K562 (cell line): Measurements from ENCODE around the gene ANK3. TPM values are rescaled to one million over a fixed set of nuclear protein-coding genes. Genes with fewer than 3 reads are reported as not detected.
A peak's percentile ranks its signal among the peaks of the same experiment; 100 is the strongest.

Source experiments
- ATAC-seq: fragments of 200-7000 bp; cut with Tn5 transposase; 3 replicates; pipeline ENCODE4 v1.9.1; 2020; ENCODE audit warnings: moderate library complexity
- BruUV-seq: library from RNA; stranded (reverse); fragments of 400-500 nt; replicated peaks from 2 replicates; lab custom pipeline; 2021; lab: Mats Ljungman, UMichigan
- CTCF ChIA-PET: fragments of 300-600 bp; formaldehyde crosslinking; extraction: SDS; loops from one replicate; lab custom pipeline; 2021; ENCODE audit warnings: low intra/inter-chr PET ratio; lab: Yijun Ruan, JAX
- POLR2A ChIA-PET: fragments of 300-600, 350-650 bp; sonication (Branson Sonifier 250); formaldehyde crosslinking; extraction: SDS; loops from one replicate; lab custom pipeline; 2021; ENCODE audit warnings: antibody characterized with exemption, inconsistent platforms; lab: Yijun Ruan, JAX
- DNase-seq, 4 experiments: peaks; one replicate each; pipeline versions ENCODE4 v3.0.0 to v3.0.0-alpha.2; 2011 to 2018; ENCODE audit warnings: low spot score in 3 of 4, mixed read lengths in 3 of 4; ENCODE audit errors: extremely low read depth in 1 of 4
- FAIRE-seq: peaks from 2 replicates; lab custom pipeline; 2011; peaks lifted over from hg19 to GRCh38; lab: Jason Lieb, UNC
- H2AFZ ChIP-seq: 2 replicates; pipeline ENCODE4 v1.6.0; 2011; ENCODE audit warnings: low read depth, low read length, control low read depth, inconsistent platforms
- H3K27ac ChIP-seq: fragments of 200-600 bp; 3 replicates; pipeline ENCODE4 v1.8.0; 2011; ENCODE audit warnings: low read depth, mild to moderate bottlenecking, control low read depth, inconsistent platforms, low read length, moderate library complexity, mixed read lengths; ENCODE audit errors: extremely low read depth
- H3K27me3 ChIP-seq, 2 experiments: fragments of 300-600 bp in 1 of 2; 2 replicates in 1 of 2; 3 replicates in 1 of 2; pipeline versions ENCODE4 v1.6.0 to v1.8.0; 2011; ENCODE audit warnings: inconsistent platforms in 2 of 2, low read length in 2 of 2, mild to moderate bottlenecking in 1 of 2, mixed read lengths in 1 of 2, moderate library complexity in 1 of 2; ENCODE audit not compliant: control insufficient read depth in 2 of 2, insufficient read depth in 2 of 2
- H3K36me3 ChIP-seq: fragments of 300-600 bp; 3 replicates; pipeline ENCODE4 v1.8.0; 2011; ENCODE audit warnings: mild to moderate bottlenecking, low read length, inconsistent platforms; ENCODE audit not compliant: control insufficient read depth, insufficient read depth
- H3K4me1 ChIP-seq, 2 experiments: fragments of 200-600 bp in 1 of 2; replicated peaks in 1 of 2; 2 replicates in 1 of 2; 3 replicates in 1 of 2; pipeline versions ENCODE4 v1.5.1 to v1.8.0; 2011; ENCODE audit warnings: inconsistent platforms in 2 of 2, low read length in 2 of 2, mild to moderate bottlenecking in 1 of 2, mixed read lengths in 1 of 2, moderate library complexity in 1 of 2; ENCODE audit not compliant: control insufficient read depth in 2 of 2, insufficient read depth in 2 of 2
- H3K4me2 ChIP-seq: 2 replicates; pipeline ENCODE4 v1.6.1; 2011; ENCODE audit warnings: low read length, control low read depth, inconsistent platforms, mixed read lengths; ENCODE audit not compliant: insufficient read depth
- H3K4me3 ChIP-seq: fragments of 200-600 bp; sonication (generic), shearing (Covaris generic); 2 replicates; pipeline ENCODE4 v1.5.1; 2016; ENCODE audit warnings: control low read depth, inconsistent platforms
- H3K79me2 ChIP-seq: fragments of 200-600 bp; 3 replicates; pipeline ENCODE4 v1.8.0; 2011; ENCODE audit warnings: low read length, inconsistent platforms; ENCODE audit not compliant: control insufficient read depth, insufficient read depth
- H3K9ac ChIP-seq, 2 experiments: 2 replicates each; pipeline versions ENCODE4 v1.6.0 to v1.6.1; 2011; ENCODE audit warnings: low read depth in 2 of 2, low read length in 2 of 2, control low read depth in 1 of 2, inconsistent platforms in 1 of 2, mild to moderate bottlenecking in 1 of 2, mixed read lengths in 1 of 2; ENCODE audit not compliant: insufficient read depth in 1 of 2
- H3K9me1 ChIP-seq: one replicate; pipeline ENCODE4 v1.6.0; 2011; ENCODE audit warnings: inconsistent platforms, mild to moderate bottlenecking, low read length, moderate library complexity; ENCODE audit not compliant: control insufficient read depth, insufficient read depth
- H3K9me3 ChIP-seq: replicated peaks from 2 replicates; pipeline ENCODE4 v1.5.1; 2011; ENCODE audit warnings: low read depth, low read length, inconsistent platforms; ENCODE audit not compliant: control insufficient read depth, insufficient read depth
- H4K20me1 ChIP-seq: replicated peaks from 2 replicates; pipeline ENCODE4 v1.6.1; 2011; ENCODE audit warnings: low read length, inconsistent platforms, mixed read lengths; ENCODE audit not compliant: control insufficient read depth, insufficient read depth
- ARID1B ChIP-seq: fragments of 450-650 bp; IDR thresholded peaks from 2 replicates; pipeline ENCODE4 v1.6.1; 2016; ENCODE audit warnings: antibody characterized with exemption, mild to moderate bottlenecking, inconsistent platforms
- DDX20 ChIP-seq: fragments of 450-650 bp; IDR thresholded peaks from 2 replicates; pipeline ENCODE4 v1.6.1; 2016; ENCODE audit warnings: missing genetic modification characterization, low read depth, mild to moderate bottlenecking, missing compliant biosample characterization, moderate library complexity
- FOXA3 ChIP-seq, 2 experiments: fragments of 450-650 bp in 1 of 2; sonication (generic) in 1 of 2; formaldehyde crosslinking; IDR thresholded peaks in 1 of 2; conservative IDR thresholded peaks in 1 of 2; 2 replicates each; pipeline versions ENCODE4 v1.4.0 to v1.8.0; 2020 to 2022; ENCODE audit warnings: mild to moderate bottlenecking in 2 of 2, missing genetic modification reagents in 1 of 2
- JUN ChIP-seq, 2 experiments: sonication (generic) in 1 of 2; formaldehyde crosslinking in 1 of 2; IDR thresholded peaks; 2 replicates each; pipeline versions ENCODE4 v1.6.1 to v1.8.0; 2012 to 2022; ENCODE audit warnings: borderline replicate concordance in 2 of 2, mild to moderate bottlenecking in 2 of 2, improper control_type of control experiment in 1 of 2, low read depth in 1 of 2, low read length in 1 of 2, missing genetic modification reagents in 1 of 2
- KDM2B ChIP-seq: fragments of 250-450 bp; sonication (Bioruptor Pico); IDR thresholded peaks from 2 replicates; pipeline ENCODE4 v1.8.0; 2021; ENCODE audit warnings: mild to moderate bottlenecking, moderate library complexity
- KLF16 ChIP-seq: IDR thresholded peaks from 2 replicates; pipeline ENCODE4 v1.6.1; 2016; ENCODE audit warnings: antibody characterized with exemption
- LCOR ChIP-seq: sonication (generic); formaldehyde crosslinking; IDR thresholded peaks from 2 replicates; pipeline ENCODE4 v1.8.0; 2022; ENCODE audit warnings: mild to moderate bottlenecking, missing genetic modification reagents
- MTA1 ChIP-seq: fragments of 450-650 bp; IDR thresholded peaks from 2 replicates; pipeline ENCODE4 v1.6.1; 2017; ENCODE audit warnings: borderline replicate concordance
- MYBL2 ChIP-seq, 2 experiments: fragments of 450-650 bp in 1 of 2; sonication (generic) in 1 of 2; formaldehyde crosslinking in 1 of 2; IDR thresholded peaks; 2 replicates each; pipeline versions ENCODE4 v1.6.1 to v1.8.1; 2017 to 2022; ENCODE audit warnings: borderline replicate concordance in 1 of 2, inconsistent platforms in 1 of 2, low read depth in 1 of 2, mild to moderate bottlenecking in 1 of 2, missing genetic modification reagents in 1 of 2, moderate library complexity in 1 of 2
- NBN ChIP-seq: fragments of 450-650 bp; IDR thresholded peaks from 2 replicates; pipeline ENCODE4 v1.6.1; 2016; ENCODE audit warnings: low read depth, mild to moderate bottlenecking
- NCOA4 ChIP-seq: fragments of 450-650 bp; IDR thresholded peaks from 2 replicates; pipeline ENCODE4 v1.6.1; 2018; ENCODE audit warnings: mild to moderate bottlenecking; ENCODE audit not compliant: partially characterized antibody
- NFE2 ChIP-seq: IDR thresholded peaks from 2 replicates; pipeline ENCODE4 v1.6.1; 2014; ENCODE audit warnings: antibody characterized with exemption, low read depth
- POU5F1 ChIP-seq: fragments of 150-350 bp; IDR thresholded peaks from 2 replicates; pipeline ENCODE4 v1.6.1; 2014; ENCODE audit warnings: borderline replicate concordance, low read length, low read depth, mild to moderate bottlenecking; ENCODE audit not compliant: partially characterized antibody
- RBM25 ChIP-seq: fragments of 200-400 bp; formaldehyde crosslinking; IDR thresholded peaks from 2 replicates; pipeline ENCODE4 v1.6.1; 2018; ENCODE audit warnings: low read length, low read depth, moderate library complexity; ENCODE audit not compliant: severe bottlenecking
- RUNX1 ChIP-seq: sonication (generic); IDR thresholded peaks from 2 replicates; pipeline ENCODE4 v1.6.1; 2016; ENCODE audit warnings: antibody characterized with exemption, low read depth
- XRCC5 ChIP-seq: fragments of 200-400 bp; formaldehyde crosslinking; IDR thresholded peaks from 2 replicates; pipeline ENCODE4 v1.6.1; 2017; ENCODE audit warnings: low read depth, mild to moderate bottlenecking, low read length
- ZNF12 ChIP-seq: sonication (generic); formaldehyde crosslinking; IDR thresholded peaks from 2 replicates; pipeline ENCODE4 v1.4.0; 2020; ENCODE audit warnings: mild to moderate bottlenecking, missing genetic modification reagents
- ZNF589 ChIP-seq: fragments of 200-800 bp; sonication (Bioruptor generic); IDR thresholded peaks from 2 replicates; pipeline ENCODE4 v1.6.1; 2016; ENCODE audit warnings: low read depth, missing genetic modification characterization, missing compliant biosample characterization
- WGBS: fragments of 100-300 bp; shearing (Covaris generic); methylation state at CpG from one replicate; pipeline ENCODE4 v1.1.6; 2016; ENCODE audit warnings: low coverage, mixed read lengths; ENCODE audit not compliant: insufficient coverage; ENCODE audit errors: missing lambda C conversion rate; 5-methylcytosine and 5-hydroxymethylcytosine counted together
- in situ Hi-C: fragments of 300-500 bp; cut with MboI; formaldehyde crosslinking; loops from 4 replicates; pipeline ENCODE4 v1.15.0; 2018; ENCODE audit warnings: inconsistent platforms, mixed read lengths
- intact Hi-C: fragments of 100-400 bp; cut with micrococcal nuclease; formaldehyde crosslinking; loops from 2 replicates; pipeline ENCODE4 v1.14.2; 2022
- polyA plus RNA-seq, 8 experiments: library from polyadenylated mRNA; depleted of rRNA in 4 of 8; stranded (reverse) in 5 of 8; unstranded in 3 of 8; fragments of >200 nt; fragmentation: Nextera tagmentation in 2 of 8; fragmentation: Illumina TruSeq in 1 of 8; extraction: Ambion mirVana in 2 of 8; extraction: Trizol in 1 of 8; gene quantifications; 2 replicates each; pipeline versions ENCODE4 v1.2.1 to v1.2.3, GENCODE V29; 2011 to 2014; ENCODE audit warnings: inconsistent platforms in 1 of 8, missing spikeins in 1 of 8
- total RNA-seq, 7 experiments: library from RNA; depleted of rRNA in 6 of 7; stranded (reverse); fragments of >200 nt in 6 of 7; fragmentation: Illumina TruSeq in 2 of 7; extraction: Trizol in 2 of 7; gene quantifications; 2 replicates each; pipeline versions ENCODE4 v1.2.1 to v1.2.3, GENCODE V29; 2011 to 2021; ENCODE audit warnings: low replicate concordance in 1 of 7
- TF ChIP-seq, protein P1 (sequence below): fragments of 250-450 bp; sonication (Bioruptor Pico); IDR thresholded peaks from 2 replicates; pipeline ENCODE4 v1.5.0; 2020; ENCODE audit warnings: mild to moderate bottlenecking, borderline replicate concordance

The ANK3 gene
- total and polyA plus RNA-seq, 9 of the 15 experiments (the other 6 are each of a cell fraction or from before 2014, with no cell fraction given): 10.0 to 32.3 (median 17.9) TPM

DNA sequence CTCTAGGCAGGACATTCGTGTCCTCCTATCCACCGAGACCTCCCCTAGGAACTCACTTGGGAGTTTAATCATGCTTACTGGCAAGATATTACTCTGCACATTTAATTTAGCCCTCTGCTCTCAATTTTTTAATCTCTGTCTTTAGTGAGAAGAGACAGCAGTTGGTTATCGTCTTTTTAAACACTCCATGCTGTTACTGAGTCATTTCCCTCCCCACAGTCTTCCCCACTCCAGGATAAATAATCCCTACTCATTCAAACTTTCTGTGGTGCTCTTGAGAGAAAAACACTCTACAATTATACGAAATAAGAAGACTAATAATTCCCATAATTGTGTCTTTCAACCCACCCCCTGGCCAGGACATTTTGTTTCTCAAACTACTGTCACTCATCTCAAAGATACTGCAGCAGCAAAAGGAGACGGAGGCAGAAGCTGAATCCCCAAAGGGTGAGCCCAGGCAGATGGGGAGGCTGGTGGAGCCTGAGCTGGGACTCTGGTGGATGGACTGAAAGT lies 84.2 kb downstream of the ANK3 start (continued):
- TF ChIP-seq, protein P1, sequence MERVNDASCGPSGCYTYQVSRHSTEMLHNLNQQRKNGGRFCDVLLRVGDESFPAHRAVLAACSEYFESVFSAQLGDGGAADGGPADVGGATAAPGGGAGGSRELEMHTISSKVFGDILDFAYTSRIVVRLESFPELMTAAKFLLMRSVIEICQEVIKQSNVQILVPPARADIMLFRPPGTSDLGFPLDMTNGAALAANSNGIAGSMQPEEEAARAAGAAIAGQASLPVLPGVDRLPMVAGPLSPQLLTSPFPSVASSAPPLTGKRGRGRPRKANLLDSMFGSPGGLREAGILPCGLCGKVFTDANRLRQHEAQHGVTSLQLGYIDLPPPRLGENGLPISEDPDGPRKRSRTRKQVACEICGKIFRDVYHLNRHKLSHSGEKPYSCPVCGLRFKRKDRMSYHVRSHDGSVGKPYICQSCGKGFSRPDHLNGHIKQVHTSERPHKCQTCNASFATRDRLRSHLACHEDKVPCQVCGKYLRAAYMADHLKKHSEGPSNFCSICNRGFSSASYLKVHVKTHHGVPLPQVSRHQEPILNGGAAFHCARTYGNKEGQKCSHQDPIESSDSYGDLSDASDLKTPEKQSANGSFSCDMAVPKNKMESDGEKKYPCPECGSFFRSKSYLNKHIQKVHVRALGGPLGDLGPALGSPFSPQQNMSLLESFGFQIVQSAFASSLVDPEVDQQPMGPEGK (CRISPR knock-in tag): 0 out of 2 replicates have a peak, but pooled peaks have one; percentile 57
- no peak for TF ChIP-seq XRCC5
- peak; percentile 72 for TF ChIP-seq ZNF589 (CRISPR knock-in tag)
- no peak for TF ChIP-seq KDM2B
- TF ChIP-seq NFE2: peak; percentile 70
- TF ChIP-seq FOXA3 (CRISPR knock-in tag; conservative IDR thresholded peaks at IDR 0.05 in 1 of 2, IDR thresholded peaks at IDR 0.05 in 1 of 2): no peak
- no peak for TF ChIP-seq RUNX1
- TF ChIP-seq KLF16: no peak

DNA sequence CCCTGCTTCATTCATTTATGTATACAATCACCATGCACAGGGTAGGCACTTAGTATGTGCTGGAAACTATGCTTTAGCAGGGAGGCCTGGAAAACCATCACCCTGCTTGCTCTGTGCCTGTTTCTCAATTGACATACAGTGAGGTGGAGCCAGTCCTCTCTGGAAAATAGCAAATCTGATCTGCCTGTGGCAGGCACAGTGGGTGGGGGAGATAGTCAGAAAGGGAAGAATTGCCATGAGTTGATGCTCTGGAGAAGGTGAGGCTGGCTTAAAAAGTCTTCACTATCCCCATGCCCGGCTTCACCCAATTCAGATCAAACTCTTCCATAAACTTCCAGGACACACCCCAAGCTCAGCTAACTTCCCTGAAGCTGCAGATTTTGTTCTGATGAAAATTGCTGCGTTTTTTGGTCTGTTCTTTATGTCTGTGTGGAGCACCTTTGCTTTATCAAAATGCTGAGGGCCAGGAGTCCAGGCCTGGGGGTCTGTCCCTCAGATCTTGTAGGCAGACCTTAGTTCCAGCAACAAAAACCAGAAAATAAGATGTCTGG lies 84.8 kb downstream of the ANK3 start:
- Histone ChIP-seq H2AFZ (peak overlapping the region; percentile 90), H3K9ac (peak overlapping the region; percentile 47 to 60; a peak in 3 of 4 replicates), H4K20me1 (no peaks in the 10 kb centered on the region), H3K27ac (peak overlapping the region; percentile 84), H3K27me3 (no peaks in the 10 kb centered on the region), H3K4me1 (peaks cover 10 to 20% of the 10 kb centered on the region in 2 experiments; a peak in 4 of 5 replicates), H3K79me2 (no peaks in the 10 kb centered on the region), H3K4me3 (peak overlapping the region; percentile 9; the same call in 1 of the 2 replicates), H3K36me3 (no peaks in the 10 kb centered on the region), H3K4me2 (peak overlapping the region; percentile 65), H3K9me1 (no peaks in the 10 kb centered on the region), H3K9me3 (no peaks in the 10 kb centered on the region)
- POLR2A ChIA-PET: interaction anchor here (0.7 to 1.0 kb wide), 2 partner anchors 46 to 175 kb away, joined by 3 to 4 read pairs; no protein-coding TSS in a partner anchor
- FAIRE-seq (no peak), ATAC-seq (peak; percentile 40), DNase-seq (peak in 2 of 4 experiments; percentile 35 to 60)
- in situ Hi-C loops (no loop called here), intact Hi-C loops (no loop called here)
- CTCF ChIA-PET: no interaction called here
- BruUV-seq: no TSS peak
- WGBS: 12% methylated on average over 2 of the region's 2 CpGs
- TF ChIP-seq MTA1 (no peak), POU5F1 (no peak), NCOA4 (no peak), RBM25 (no peak), DDX20 (tag) (no peak), ZNF12 (no peak), ARID1B (no peak), XRCC5 (no peak), LCOR (CRISPR knock-in tag) (no peak), JUN (IDR thresholded peaks at IDR 0.05; ENCODE audit: borderline replicate concordance, low read depth, low read length) (no peak), JUN (CRISPR knock-in tag; IDR thresholded peaks at IDR 0.05; ENCODE audit: borderline replicate concordance) (no peak), MYBL2 (IDR thresholded peaks at IDR 0.05; ENCODE audit: low read depth) (no peak), MYBL2 (CRISPR knock-in tag; IDR thresholded peaks at IDR 0.05; ENCODE audit: borderline replicate concordance) (no peak), NBN (no peak)
